ENCODE results near the gene CCDC158.
"Not testable (repeated sequence)": the region's sequence is repeated elsewhere in the genome, so short reads cannot be mapped to it uniquely, and the experiment has no call there.

Gene CCDC158

GRCh38 chr4:76364763-76365162, 56.2 kb downstream of the CCDC158 start:
- no peak for DNase-seq

GRCh38 chr4:76363556-76364290, 57.2 kb downstream of the CCDC158 start:
- DNase-seq, result no peak

- no peak for DNase-seq
Measured at GRCh38 chr4:76361689-76362412, 59.1 kb downstream of the CCDC158 start.

GRCh38 chr4:76359881-76360466, 61.0 kb downstream of the CCDC158 start:
- DNase-seq, result not testable (repeated sequence)

GRCh38 chr4:76357981-76358380, 63.0 kb downstream of the CCDC158 start:
- no peak for DNase-seq

GRCh38 chr4:76354517-76355473, 66.1 kb downstream of the CCDC158 start:
- no peak for DNase-seq

- no peak for DNase-seq
Measured at GRCh38 chr4:76342803-76343202, 78.1 kb downstream of the CCDC158 start.

GRCh38 chr4:76342191-76342590, 78.8 kb downstream of the CCDC158 start:
- no peak for DNase-seq

GRCh38 chr4:76341063-76341462, 79.9 kb downstream of the CCDC158 start:
- no peak for DNase-seq

- DNase-seq, result no peak
Measured at GRCh38 chr4:76339364-76339763, 81.6 kb downstream of the CCDC158 start.

- no peak for DNase-seq
Measured at GRCh38 chr4:76334885-76335284, 86.1 kb downstream of the CCDC158 start.

- no peak for DNase-seq
Measured at GRCh38 chr4:76326515-76326914, 94.4 kb downstream of the CCDC158 start.

GRCh38 chr4:76325072-76325471, 95.9 kb downstream of the CCDC158 start:
- no peak for DNase-seq

- DNase-seq, result no peak
Measured at GRCh38 chr4:76322236-76322635, 98.7 kb downstream of the CCDC158 start.

- no peak for DNase-seq
Measured at GRCh38 chr4:76316131-76316530, 104.8 kb downstream of the CCDC158 start.

- no peak for DNase-seq
Measured at GRCh38 chr4:76315267-76315918, 105.5 kb downstream of the CCDC158 start.

GRCh38 chr4:76313547-76313946, 107.4 kb downstream of the CCDC158 start:
- no peak for DNase-seq

GRCh38 chr4:76312457-76312856, 108.5 kb downstream of the CCDC158 start:
- no peak for DNase-seq

- no peak for DNase-seq
Measured at GRCh38 chr4:76311896-76312331, 109.0 kb downstream of the CCDC158 start.

GRCh38 chr4:76310683-76311082, 110.3 kb downstream of the CCDC158 start:
- no peak for DNase-seq

GRCh38 chr4:76309939-76310550, 110.9 kb downstream of the CCDC158 start:
- DNase-seq, result no peak

- no peak for DNase-seq
Measured at GRCh38 chr4:76308548-76308947, 112.4 kb downstream of the CCDC158 start.
